Measurements from ENCODE around the gene NAGA.

DNA sequence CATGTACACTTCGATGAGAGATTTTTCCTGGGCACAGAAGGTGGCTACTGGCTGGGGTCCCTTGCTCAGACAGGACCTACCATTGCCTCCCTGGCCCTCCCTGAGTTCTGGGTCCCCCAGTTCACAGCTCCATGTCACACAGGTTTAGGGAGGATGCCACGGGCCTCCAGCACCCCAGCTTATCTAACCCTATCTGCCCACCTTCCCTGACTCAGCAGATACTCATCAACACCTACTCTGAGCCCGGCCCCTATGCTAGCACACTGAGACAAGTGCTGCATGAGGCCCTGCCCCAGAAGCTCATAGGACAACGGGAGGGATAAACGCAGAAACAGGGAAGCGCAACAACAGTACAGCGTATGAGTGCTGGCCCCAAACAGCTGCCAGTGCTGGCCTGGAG lies 9.6 kb downstream of the NAGA start:
- no peak for TF ChIP-seq POLR2A (IDR thresholded peaks at IDR 0.05; ENCODE audit: low read depth, low read length)
- no peak for TF ChIP-seq POLR2AphosphoS5 (IDR thresholded peaks at IDR 0.05; ENCODE audit: low read depth, low read length)
- no peak for TF ChIP-seq TAF1 (IDR thresholded peaks at IDR 0.05; ENCODE audit: low read depth, low read length)
